Spleen (tissue), 11 donors: ENCODE results near the gene G6PC2. TPM values are rescaled to one million over a fixed set of nuclear protein-coding genes. Genes with fewer than 3 reads are reported as not detected.
A peak's percentile ranks its signal among the peaks of the same experiment; 100 is the strongest.

Experiments
- DNase-seq: peaks from one replicate; pipeline ENCODE4 v3.0.0-alpha.2; 2020
- H3K27ac ChIP-seq, 8 donors: fragments of 200-600 bp; sonication (generic) in 7 of 8; 1 replicate in 4 of 8; 2 replicates in 4 of 8; pipeline versions ENCODE4 v1.5.0 to v1.8.0; 2016 to 2021; ENCODE audit warnings: inconsistent platforms in 4 of 8, mild to moderate bottlenecking in 4 of 8, moderate library complexity in 1 of 8
- H3K27me3 ChIP-seq, 7 donors: fragments of 200-600 bp; sonication (generic) in 6 of 7; replicated peaks in 1 of 7; 1 replicate in 4 of 7; 2 replicates in 3 of 7; pipeline versions ENCODE4 v1.5.0 to v1.8.0; 2016 to 2021; ENCODE audit warnings: inconsistent platforms in 3 of 7, mild to moderate bottlenecking in 1 of 7
- H3K36me3 ChIP-seq, 6 donors: fragments of 200-600 bp; sonication (generic) in 5 of 6; 1 replicate in 4 of 6; 2 replicates in 2 of 6; pipeline versions ENCODE4 v1.5.0 to v1.8.0; 2016 to 2021; ENCODE audit warnings: inconsistent platforms in 2 of 6
- H3K4me1 ChIP-seq, 6 donors: fragments of 200-600 bp; sonication (generic) in 5 of 6; 1 replicate in 3 of 6; 2 replicates in 3 of 6; pipeline versions ENCODE4 v1.5.0 to v1.8.0; 2016 to 2021; ENCODE audit warnings: inconsistent platforms in 3 of 6
- H3K4me3 ChIP-seq, 8 donors: fragments of 200-600 bp; sonication (generic) in 7 of 8; 1 replicate in 4 of 8; 2 replicates in 4 of 8; pipeline versions ENCODE4 v1.5.0 to v1.8.0; 2016 to 2021; ENCODE audit warnings: inconsistent platforms in 4 of 8, mild to moderate bottlenecking in 4 of 8, moderate library complexity in 2 of 8
- H3K9me3 ChIP-seq, 8 donors: fragments of 200-600 bp; sonication (generic) in 7 of 8; 1 replicate in 4 of 8; 2 replicates in 4 of 8; pipeline versions ENCODE4 v1.5.0 to v1.8.0; 2016 to 2021; ENCODE audit warnings: inconsistent platforms in 4 of 8
- POLR2A ChIP-seq, 3 donors: fragments of 450-650 bp; IDR thresholded peaks; one replicate each; pipeline ENCODE4 v1.5.1; 2017; ENCODE audit warnings: antibody characterized with exemption in 3 of 3, mild to moderate bottlenecking in 1 of 3
- POLR2AphosphoS5 ChIP-seq, 3 donors: sonication (generic); formaldehyde crosslinking; IDR thresholded peaks; one replicate each; pipeline ENCODE4 v1.5.1; 2017; ENCODE audit warnings: antibody characterized with exemption in 3 of 3
- WGBS, 5 donors: extraction: QIAGEN DNeasy Blood & Tissue Kit in 3 of 5; methylation state at CpG; one replicate each; pipeline versions ENCODE4 v1.1.5 to v1.1.7; 2013 to 2018; 5-methylcytosine and 5-hydroxymethylcytosine counted together
- intact Hi-C: fragments of 100-400 bp; cut with DNase I; formaldehyde crosslinking; loops from one replicate; pipeline ENCODE4 v1.15.0; 2023; ENCODE audit warnings: low total_unique reads
- polyA plus RNA-seq, 3 donors: library from polyadenylated mRNA; stranded (reverse); fragments of 200-250 nt; gene quantifications; one replicate each; pipeline ENCODE4 v1.2.1, GENCODE V29; 2013
- total RNA-seq, 7 donors: library from RNA; depleted of rRNA in 3 of 7; stranded (reverse); fragments of >200 nt in 3 of 7; fragmentation: NEBNext Ultra II Directional in 4 of 7; extraction: Animal tissue kit (Norgen Biotek cat#: 25700) in 4 of 7; gene quantifications; one replicate each; pipeline versions ENCODE4 v1.1.0 to v1.2.1, GENCODE V29; 2016 to 2021
- TF ChIP-seq, protein P1 (sequence below), 11 experiments: fragments of 200-600 bp in 7 of 11; fragments of 450-650 bp in 4 of 11; sonication (generic) in 4 of 11; IDR thresholded peaks in 8 of 11; conservative IDR thresholded peaks in 3 of 11; 1 replicate in 7 of 11; 2 replicates in 4 of 11; pipeline versions ENCODE4 v1.4.0 to v1.8.0; 2016 to 2021; ENCODE audit warnings: antibody characterized with exemption in 11 of 11, inconsistent platforms in 4 of 11, mild to moderate bottlenecking in 1 of 11
- donor health status: healthy with polysubstance abuse.
- donor health status: DM: no; HTN: no; CAD: no; lungs with moderate emphysema.
- donor health status: DM: no; HTN: no; CAD: no.
- donor health status: Bipolar disorder and iron deficiency.
- donor health status: healthy.
- donor health status: DM: no; HTN: no; CAD: no.
- donor health status: DM: yes; HTN: yes; CAD: no.

G6PC2 gene
- total and polyA plus RNA-seq, 10 donors, result not detected

DNA sequence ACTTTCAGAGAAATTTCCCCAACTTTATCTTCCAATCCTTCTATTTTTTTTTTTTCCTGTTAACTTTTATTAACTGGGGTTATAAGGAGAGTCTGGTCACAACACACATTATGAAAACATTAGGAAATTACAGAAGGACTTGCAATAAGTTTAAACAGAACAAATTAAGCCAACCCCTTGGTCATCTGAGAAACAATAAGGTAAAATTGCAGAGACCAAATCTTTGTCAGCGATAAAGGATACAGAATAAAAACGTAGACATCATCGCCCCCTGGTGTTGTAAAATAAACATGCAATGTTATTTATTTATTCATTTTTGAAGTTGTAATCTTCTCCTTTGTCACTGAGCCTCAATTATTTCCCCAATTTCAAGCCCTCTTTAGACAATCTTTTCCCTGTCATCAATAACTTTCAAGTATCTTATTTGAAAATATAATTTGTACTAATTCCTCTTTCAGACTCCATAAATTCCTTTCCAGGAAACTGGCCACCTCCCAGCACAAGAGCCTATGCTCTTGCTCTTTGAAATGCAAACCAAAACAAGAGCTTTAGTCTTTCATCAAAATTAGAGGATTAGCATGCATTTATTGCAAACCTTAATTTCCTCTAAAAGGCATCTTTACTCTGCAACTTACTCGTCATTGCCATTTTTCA, 19.5 kb downstream of the G6PC2 start:
- Histone ChIP-seq H3K9me3 (peaks cover 0 to 5% (median 1%) of the 10 kb centered on the region in 8 donors), H3K27me3 (peaks cover 0 to 7% (median 0%) of the 10 kb centered on the region in 7 donors), H3K4me3 (no peak overlapping the region), H3K4me1 (no peaks in the 10 kb centered on the region), H3K36me3 (no peaks in the 10 kb centered on the region), H3K27ac (no peak overlapping the region)
- intact Hi-C loops, result loop anchor here (5.0 kb wide), 2 partner anchors 148 to 573 kb away; no protein-coding TSS in a partner anchor
- WGBS, 5 donors, result 23 to 28% (median 26%) methylated on average over 4 of the region's 4 CpGs
- TF ChIP-seq POLR2A (IDR thresholded peaks at IDR 0.05) (no peak), POLR2AphosphoS5 (IDR thresholded peaks at IDR 0.05) (no peak)
- TF ChIP-seq, protein P1, sequence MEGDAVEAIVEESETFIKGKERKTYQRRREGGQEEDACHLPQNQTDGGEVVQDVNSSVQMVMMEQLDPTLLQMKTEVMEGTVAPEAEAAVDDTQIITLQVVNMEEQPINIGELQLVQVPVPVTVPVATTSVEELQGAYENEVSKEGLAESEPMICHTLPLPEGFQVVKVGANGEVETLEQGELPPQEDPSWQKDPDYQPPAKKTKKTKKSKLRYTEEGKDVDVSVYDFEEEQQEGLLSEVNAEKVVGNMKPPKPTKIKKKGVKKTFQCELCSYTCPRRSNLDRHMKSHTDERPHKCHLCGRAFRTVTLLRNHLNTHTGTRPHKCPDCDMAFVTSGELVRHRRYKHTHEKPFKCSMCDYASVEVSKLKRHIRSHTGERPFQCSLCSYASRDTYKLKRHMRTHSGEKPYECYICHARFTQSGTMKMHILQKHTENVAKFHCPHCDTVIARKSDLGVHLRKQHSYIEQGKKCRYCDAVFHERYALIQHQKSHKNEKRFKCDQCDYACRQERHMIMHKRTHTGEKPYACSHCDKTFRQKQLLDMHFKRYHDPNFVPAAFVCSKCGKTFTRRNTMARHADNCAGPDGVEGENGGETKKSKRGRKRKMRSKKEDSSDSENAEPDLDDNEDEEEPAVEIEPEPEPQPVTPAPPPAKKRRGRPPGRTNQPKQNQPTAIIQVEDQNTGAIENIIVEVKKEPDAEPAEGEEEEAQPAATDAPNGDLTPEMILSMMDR (IDR thresholded peaks at IDR 0.05 in 8 of 11, conservative IDR thresholded peaks at IDR 0.05 in 3 of 11), result peak in 10 of 11 experiments; percentile 26 to 75 (median 54)
- no peak for DNase-seq

DNA sequence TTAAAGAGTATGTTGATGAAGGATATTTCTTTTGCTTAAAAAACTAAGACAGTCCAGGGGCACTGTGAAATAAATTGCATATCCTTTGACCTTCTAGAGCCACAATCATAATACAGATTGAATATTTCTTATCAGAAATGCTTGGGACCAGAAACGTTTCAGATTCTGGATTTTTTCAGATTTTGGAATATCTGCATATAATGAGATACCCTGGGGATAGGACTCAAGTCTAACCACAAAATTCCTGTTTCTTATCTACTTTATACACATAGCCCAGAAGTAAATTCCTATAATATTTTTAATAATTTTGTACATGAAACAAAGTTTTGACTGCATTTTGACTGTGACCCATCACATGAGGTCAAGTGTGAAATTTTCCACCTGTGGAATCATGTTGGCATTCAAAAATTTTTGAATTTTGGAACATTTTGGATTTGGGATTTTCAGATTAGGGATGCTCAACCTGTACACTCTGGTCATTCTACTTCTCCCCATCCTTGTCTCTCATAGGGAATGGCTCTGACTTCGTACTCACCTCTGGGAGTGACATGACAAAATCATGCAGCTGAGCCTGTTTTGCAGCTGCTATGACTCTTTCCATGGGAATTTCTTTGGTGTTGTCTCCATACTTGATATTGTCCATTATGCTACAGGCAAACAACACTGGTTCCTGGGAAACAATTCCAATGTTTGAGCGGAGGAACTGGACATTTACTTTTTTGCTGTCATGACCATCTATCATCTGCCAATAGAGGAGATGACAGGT, 25.7 kb downstream of the G6PC2 start:
- Histone ChIP-seq H3K4me1 (no peaks in the 10 kb centered on the region), H3K36me3 (no peaks in the 10 kb centered on the region), H3K4me3 (no peak overlapping the region), H3K27me3 (peaks cover 0 to 5% (median 0%) of the 10 kb centered on the region in 7 donors), H3K27ac (no peak overlapping the region), H3K9me3 (no peaks in the 10 kb centered on the region)
- no peak for DNase-seq
- 72 to 87% (median 74%) methylated on average over 3 of the region's 3 CpGs for WGBS, 5 donors
- TF ChIP-seq POLR2AphosphoS5 (IDR thresholded peaks at IDR 0.05), result no peak
- TF ChIP-seq POLR2A (IDR thresholded peaks at IDR 0.05), result no peak
- TF ChIP-seq, protein P1 (IDR thresholded peaks at IDR 0.05 in 8 of 11, conservative IDR thresholded peaks at IDR 0.05 in 3 of 11), result no peak
- intact Hi-C loops, result no loop called here

DNA sequence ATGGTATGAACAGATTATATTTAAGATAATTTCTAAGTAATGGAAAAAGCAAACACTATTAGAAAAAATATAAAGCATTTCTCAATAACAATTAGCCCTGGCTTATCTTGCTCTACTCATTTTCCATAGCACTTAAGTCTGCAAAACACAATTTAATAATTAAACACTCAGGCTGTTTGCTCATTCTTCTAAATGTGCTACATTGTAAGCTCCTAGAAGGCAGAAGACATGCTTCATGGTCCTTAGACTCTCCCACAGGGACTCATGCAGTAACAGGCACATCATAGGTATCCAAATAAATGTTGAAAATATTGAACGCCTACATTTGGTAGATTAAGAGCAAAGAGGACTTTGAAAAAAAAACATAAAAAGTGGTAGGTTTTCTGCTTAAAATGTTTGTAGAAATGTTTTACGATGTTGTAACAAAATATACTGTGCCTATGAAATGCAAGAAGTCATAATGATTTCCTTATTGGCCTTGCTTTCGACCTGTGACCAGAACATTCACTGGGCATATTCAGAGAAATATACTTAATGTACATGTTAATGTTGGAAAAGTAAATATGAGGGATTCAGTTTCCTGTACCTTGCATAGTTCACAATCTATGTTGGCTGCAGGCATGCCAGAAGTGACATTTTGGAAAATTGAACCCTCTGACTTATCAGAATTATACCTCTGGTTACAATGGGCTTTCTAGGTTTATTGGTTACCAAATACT, 27.2 kb downstream of the G6PC2 start:
- Histone ChIP-seq H3K9me3 (no peaks in the 10 kb centered on the region), H3K4me3 (no peak overlapping the region), H3K4me1 (no peaks in the 10 kb centered on the region), H3K36me3 (no peaks in the 10 kb centered on the region), H3K27ac (no peak overlapping the region), H3K27me3 (no peaks in the 10 kb centered on the region)
- TF ChIP-seq, protein P1 (IDR thresholded peaks at IDR 0.05 in 8 of 11, conservative IDR thresholded peaks at IDR 0.05 in 3 of 11), result no peak
- no peak for TF ChIP-seq POLR2AphosphoS5 (IDR thresholded peaks at IDR 0.05)
- no peak for TF ChIP-seq POLR2A (IDR thresholded peaks at IDR 0.05)
- no peak for DNase-seq
- intact Hi-C loops, result no loop called here
- WGBS, 5 donors, result 79 to 95% (median 92%) methylated on average over 3 of the region's 3 CpGs
